Measurements from ENCODE around the gene MSL2. TPM values are rescaled to one million over a fixed set of nuclear protein-coding genes. Genes with fewer than 3 reads are reported as not detected.

Gene MSL2
- total and polyA plus RNA-seq, 2 of the 8 experiments (the other 6 are each of a cell fraction or from before 2014, with no cell fraction given), result 9.1 to 41.8 TPM

DNA sequence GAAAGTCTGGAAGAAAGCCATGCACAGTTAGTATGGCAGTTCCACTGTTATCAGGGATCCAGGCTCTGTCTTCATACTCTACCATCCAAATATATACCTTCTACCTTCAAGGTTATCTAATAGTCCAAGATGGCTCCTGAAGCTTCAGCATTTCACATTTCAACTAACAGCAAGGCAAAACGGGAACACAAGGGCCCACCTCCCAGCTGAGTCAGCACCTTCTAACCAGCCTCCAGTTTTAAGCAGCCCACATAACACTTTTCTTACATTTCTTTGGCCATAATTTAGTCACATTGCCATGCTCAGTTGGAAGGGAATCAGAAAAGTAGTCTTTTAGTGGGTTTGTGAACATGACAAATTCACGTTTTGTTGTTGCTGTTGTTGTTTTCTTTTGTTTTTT lies 15.4 kb upstream of the MSL2 start (continued):
- TF ChIP-seq RAD21 (IDR thresholded peaks at IDR 0.05 in 1 of 2, conservative IDR thresholded peaks at IDR 0.05 in 1 of 2; ENCODE audit: low read depth in 2 of 2, low read length in 2 of 2) (no peak), SP4 (IDR thresholded peaks at IDR 0.05; ENCODE audit: low read length) (no peak), TAF7 (optimal IDR thresholded peaks at IDR 0.05; ENCODE audit: borderline replicate concordance, low read depth, low read length) (no peak), ZNF274 (IDR thresholded peaks at IDR 0.05; ENCODE audit: borderline replicate concordance, extremely low read depth, low read length) (no peak), RNF2 (IDR thresholded peaks at IDR 0.05; ENCODE audit: borderline replicate concordance, low read depth, low read length, missing control alignments, poor library complexity, severe bottlenecking) (no peak)
